Spleen (tissue), 11 donors: ENCODE results near the gene ABCD2. TPM values are rescaled to one million over a fixed set of nuclear protein-coding genes. Genes with fewer than 3 reads are reported as not detected.
"Not testable (repeated sequence)": the region's sequence is repeated elsewhere in the genome, so short reads cannot be mapped to it uniquely, and the experiment has no call there.

Experiments
- DNase-seq: peaks from one replicate; pipeline ENCODE4 v3.0.0-alpha.2; 2020
- H3K27ac ChIP-seq, 8 donors: fragments of 200-600 bp; sonication (generic) in 7 of 8; 1 replicate in 4 of 8; 2 replicates in 4 of 8; pipeline versions ENCODE4 v1.5.0 to v1.8.0; 2016 to 2021; ENCODE audit warnings: inconsistent platforms in 4 of 8, mild to moderate bottlenecking in 4 of 8, moderate library complexity in 1 of 8
- H3K27me3 ChIP-seq, 7 donors: fragments of 200-600 bp; sonication (generic) in 6 of 7; replicated peaks in 1 of 7; 1 replicate in 4 of 7; 2 replicates in 3 of 7; pipeline versions ENCODE4 v1.5.0 to v1.8.0; 2016 to 2021; ENCODE audit warnings: inconsistent platforms in 3 of 7, mild to moderate bottlenecking in 1 of 7
- H3K36me3 ChIP-seq, 6 donors: fragments of 200-600 bp; sonication (generic) in 5 of 6; 1 replicate in 4 of 6; 2 replicates in 2 of 6; pipeline versions ENCODE4 v1.5.0 to v1.8.0; 2016 to 2021; ENCODE audit warnings: inconsistent platforms in 2 of 6
- H3K4me1 ChIP-seq, 6 donors: fragments of 200-600 bp; sonication (generic) in 5 of 6; 1 replicate in 3 of 6; 2 replicates in 3 of 6; pipeline versions ENCODE4 v1.5.0 to v1.8.0; 2016 to 2021; ENCODE audit warnings: inconsistent platforms in 3 of 6
- H3K4me3 ChIP-seq, 8 donors: fragments of 200-600 bp; sonication (generic) in 7 of 8; 1 replicate in 4 of 8; 2 replicates in 4 of 8; pipeline versions ENCODE4 v1.5.0 to v1.8.0; 2016 to 2021; ENCODE audit warnings: inconsistent platforms in 4 of 8, mild to moderate bottlenecking in 4 of 8, moderate library complexity in 2 of 8
- H3K9me3 ChIP-seq, 8 donors: fragments of 200-600 bp; sonication (generic) in 7 of 8; 1 replicate in 4 of 8; 2 replicates in 4 of 8; pipeline versions ENCODE4 v1.5.0 to v1.8.0; 2016 to 2021; ENCODE audit warnings: inconsistent platforms in 4 of 8
- CTCF ChIP-seq, 11 experiments: fragments of 200-600 bp in 7 of 11; fragments of 450-650 bp in 4 of 11; sonication (generic) in 4 of 11; IDR thresholded peaks in 8 of 11; conservative IDR thresholded peaks in 3 of 11; 1 replicate in 7 of 11; 2 replicates in 4 of 11; pipeline versions ENCODE4 v1.4.0 to v1.8.0; 2016 to 2021; ENCODE audit warnings: antibody characterized with exemption in 11 of 11, inconsistent platforms in 4 of 11, mild to moderate bottlenecking in 1 of 11
- POLR2A ChIP-seq, 3 donors: fragments of 450-650 bp; IDR thresholded peaks; one replicate each; pipeline ENCODE4 v1.5.1; 2017; ENCODE audit warnings: antibody characterized with exemption in 3 of 3, mild to moderate bottlenecking in 1 of 3
- POLR2AphosphoS5 ChIP-seq, 3 donors: sonication (generic); formaldehyde crosslinking; IDR thresholded peaks; one replicate each; pipeline ENCODE4 v1.5.1; 2017; ENCODE audit warnings: antibody characterized with exemption in 3 of 3
- WGBS, 5 donors: extraction: QIAGEN DNeasy Blood & Tissue Kit in 3 of 5; methylation state at CpG; one replicate each; pipeline versions ENCODE4 v1.1.5 to v1.1.7; 2013 to 2018; 5-methylcytosine and 5-hydroxymethylcytosine counted together
- intact Hi-C: fragments of 100-400 bp; cut with DNase I; formaldehyde crosslinking; loops from one replicate; pipeline ENCODE4 v1.15.0; 2023; ENCODE audit warnings: low total_unique reads
- polyA plus RNA-seq, 3 donors: library from polyadenylated mRNA; stranded (reverse); fragments of 200-250 nt; gene quantifications; one replicate each; pipeline ENCODE4 v1.2.1, GENCODE V29; 2013
- total RNA-seq, 7 donors: library from RNA; depleted of rRNA in 3 of 7; stranded (reverse); fragments of >200 nt in 3 of 7; fragmentation: NEBNext Ultra II Directional in 4 of 7; extraction: Animal tissue kit (Norgen Biotek cat#: 25700) in 4 of 7; gene quantifications; one replicate each; pipeline versions ENCODE4 v1.1.0 to v1.2.1, GENCODE V29; 2016 to 2021
- donor health status: healthy with polysubstance abuse.
- donor health status: DM: no; HTN: no; CAD: no; lungs with moderate emphysema.
- donor health status: DM: no; HTN: no; CAD: no.
- donor health status: Bipolar disorder and iron deficiency.
- donor health status: healthy.
- donor health status: DM: no; HTN: no; CAD: no.
- donor health status: DM: yes; HTN: yes; CAD: no.

The ABCD2 gene
- total and polyA plus RNA-seq, 10 donors: 0.38 to 3.4 (median 2.0) TPM

GRCh38 chr12:39553476-39553875, 66.1 kb downstream of the ABCD2 start:
- Histone ChIP-seq H3K27me3 (no peaks in the 10 kb centered on the region), H3K36me3 (peaks cover 0 to 22% (median 6%) of the 10 kb centered on the region in 6 donors), H3K27ac (no peak overlapping the region), H3K4me3 (no peak overlapping the region), H3K4me1 (no peaks in the 10 kb centered on the region), H3K9me3 (peaks cover 0 to 26% (median 16%) of the 10 kb centered on the region in 8 donors)
- intact Hi-C loops: no loop called here
- TF ChIP-seq POLR2A (IDR thresholded peaks at IDR 0.05): no peak
- no peak for TF ChIP-seq CTCF (IDR thresholded peaks at IDR 0.05 in 8 of 11, conservative IDR thresholded peaks at IDR 0.05 in 3 of 11)
- no peak for TF ChIP-seq POLR2AphosphoS5 (IDR thresholded peaks at IDR 0.05)
- DNase-seq: no peak

- intact Hi-C loops, H3K4me1 ChIP-seq, H3K36me3 ChIP-seq, H3K4me3 ChIP-seq, H3K27me3 ChIP-seq, H3K27ac ChIP-seq, DNase-seq, H3K9me3 ChIP-seq: not testable (repeated sequence)
- WGBS, 5 donors: 59 to 75% (median 65%) methylated on average over 2 of the region's 2 CpGs
These were observed 75.4 kb downstream of the ABCD2 start for GRCh38 chr12:39544211-39544610.

- Histone ChIP-seq H3K36me3 (no peaks in the 10 kb centered on the region), H3K27me3 (no peaks in the 10 kb centered on the region), H3K4me1 (no peaks in the 10 kb centered on the region), H3K27ac (no peak overlapping the region), H3K4me3 (no peak overlapping the region), H3K9me3 (no peaks in the 10 kb centered on the region)
- intact Hi-C loops: no loop called here
- DNase-seq: no peak
- no peak for TF ChIP-seq POLR2A (IDR thresholded peaks at IDR 0.05)
- no peak for TF ChIP-seq POLR2AphosphoS5 (IDR thresholded peaks at IDR 0.05)
- WGBS, 5 donors: 82 to 91% (median 85%) methylated on average over 2 of the region's 2 CpGs
These were observed 78.1 kb downstream of the ABCD2 start for GRCh38 chr12:39541471-39541870.

GRCh38 chr12:39538679-39539104, 80.9 kb downstream of the ABCD2 start:
- H3K27me3 ChIP-seq: no peaks in the 10 kb centered on the region
- no peak overlapping the region for H3K4me3 ChIP-seq
- no peaks in the 10 kb centered on the region for H3K4me1 ChIP-seq
- intact Hi-C loops: no loop called here
- no peaks in the 10 kb centered on the region for H3K9me3 ChIP-seq
- WGBS, 5 donors: 92 to 98% (median 94%) methylated on average over 18 of the region's 18 CpGs
- no peaks in the 10 kb centered on the region for H3K36me3 ChIP-seq
- no peak for TF ChIP-seq POLR2AphosphoS5 (IDR thresholded peaks at IDR 0.05)
- no peak for TF ChIP-seq CTCF (IDR thresholded peaks at IDR 0.05 in 8 of 11, conservative IDR thresholded peaks at IDR 0.05 in 3 of 11)
- no peak for TF ChIP-seq POLR2A (IDR thresholded peaks at IDR 0.05)
- H3K27ac ChIP-seq: no peak overlapping the region
- no peak for DNase-seq

- no peak overlapping the region for H3K27ac ChIP-seq
- no peaks in the 10 kb centered on the region for H3K36me3 ChIP-seq
- H3K4me3 ChIP-seq: no peak overlapping the region
- TF ChIP-seq CTCF (IDR thresholded peaks at IDR 0.05 in 8 of 11, conservative IDR thresholded peaks at IDR 0.05 in 3 of 11) (no peak), POLR2AphosphoS5 (IDR thresholded peaks at IDR 0.05) (no peak), POLR2A (IDR thresholded peaks at IDR 0.05) (no peak)
- H3K4me1 ChIP-seq: no peaks in the 10 kb centered on the region
- no peaks in the 10 kb centered on the region for H3K9me3 ChIP-seq
- no peaks in the 10 kb centered on the region for H3K27me3 ChIP-seq
- intact Hi-C loops: no loop called here
- DNase-seq: no peak
These were observed 85.7 kb downstream of the ABCD2 start for GRCh38 chr12:39533951-39534350.
